Activated gamma-delta T cell treated with anti-CD3 and anti-CD28 coated beads, Interleukin-2, amount 50 U/mL, for 16 hours (primary cell): Measurements from ENCODE around the gene KRT6A.
"Not testable (repeated sequence)": the region's sequence is repeated elsewhere in the genome, so short reads cannot be mapped to it uniquely, and the experiment has no call there.

ENCODE experiments used
- DNase-seq: peaks from one replicate; pipeline ENCODE4 v3.0.0-alpha.2; 2020; ENCODE audit warnings: low read depth

The KRT6A gene

DNA sequence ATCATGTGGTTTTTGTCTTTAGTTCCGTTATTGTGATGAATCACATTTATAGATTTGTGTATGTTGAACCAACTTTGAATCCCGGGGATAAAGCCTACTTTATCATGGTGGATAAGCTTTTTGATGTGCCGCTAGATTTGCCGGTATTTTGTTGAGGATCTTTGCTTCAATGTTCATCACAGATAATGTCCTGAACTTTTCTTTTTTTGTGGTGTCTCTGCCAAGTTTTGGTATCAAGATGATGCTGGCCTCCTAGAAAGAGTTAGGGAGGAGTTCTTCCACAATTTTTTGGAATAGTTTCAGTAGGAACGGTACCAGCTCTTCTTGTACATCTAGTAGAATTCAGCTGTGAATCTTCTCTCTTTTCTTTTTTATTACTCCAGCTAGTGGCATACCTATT, 34.2 kb downstream of the KRT6A start:
- no peak for DNase-seq

DNA sequence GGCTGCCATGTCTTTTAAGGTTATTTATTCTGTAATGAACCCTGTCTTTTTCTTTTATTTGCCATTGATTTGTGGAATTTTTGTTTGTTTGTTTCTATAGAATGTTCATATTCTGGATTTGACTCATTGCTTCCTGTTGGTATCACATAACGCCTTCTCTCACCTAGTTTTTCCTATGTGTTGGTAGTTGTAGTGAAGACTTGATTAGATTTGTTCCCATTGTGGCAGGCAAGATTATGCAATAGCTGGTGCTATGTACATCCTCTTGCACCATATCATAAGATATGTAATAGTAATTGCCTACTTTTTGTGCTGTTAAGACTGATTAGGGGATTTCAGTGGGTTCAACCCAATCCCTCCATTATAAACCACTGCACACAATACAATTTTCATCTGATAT, 37.2 kb downstream of the KRT6A start:
- no peak for DNase-seq

DNA sequence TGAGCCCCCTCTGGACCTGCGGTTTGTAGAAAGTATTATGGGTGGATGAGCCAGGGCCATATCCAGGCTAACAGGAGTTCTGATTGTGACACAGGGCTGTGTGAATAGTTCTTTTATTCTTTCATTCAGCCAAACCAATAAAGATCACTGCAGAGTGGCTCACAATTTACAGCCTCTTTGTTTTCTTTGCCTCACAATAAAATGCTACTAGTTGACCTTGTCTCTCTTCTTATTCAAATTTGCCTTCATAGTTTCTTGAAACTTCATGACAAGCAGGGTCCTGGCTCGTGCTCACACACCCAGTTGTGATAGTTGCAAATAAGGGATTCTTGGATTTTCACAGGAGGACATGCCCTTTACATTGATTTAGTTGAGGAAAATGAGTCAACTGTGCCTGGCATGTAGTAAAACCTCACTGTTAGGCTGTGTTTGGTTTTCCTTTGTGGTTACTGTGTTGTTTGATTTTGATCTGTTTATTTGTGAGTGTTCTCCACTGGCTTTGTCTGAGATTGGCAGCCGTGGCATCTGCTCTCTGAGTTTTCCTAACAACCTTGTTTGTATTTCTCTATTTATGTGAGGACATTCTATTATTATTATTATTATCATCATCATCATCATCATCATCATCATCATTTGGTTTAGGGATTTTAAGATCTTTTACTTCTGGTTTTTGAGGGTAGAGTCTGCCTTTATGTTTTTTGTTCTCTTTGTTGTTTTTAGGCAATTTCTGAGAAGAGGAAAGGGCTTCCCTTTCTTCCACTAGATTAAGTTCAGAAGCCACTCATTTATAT, 38.5 kb downstream of the KRT6A start:
- no peak for DNase-seq

DNA sequence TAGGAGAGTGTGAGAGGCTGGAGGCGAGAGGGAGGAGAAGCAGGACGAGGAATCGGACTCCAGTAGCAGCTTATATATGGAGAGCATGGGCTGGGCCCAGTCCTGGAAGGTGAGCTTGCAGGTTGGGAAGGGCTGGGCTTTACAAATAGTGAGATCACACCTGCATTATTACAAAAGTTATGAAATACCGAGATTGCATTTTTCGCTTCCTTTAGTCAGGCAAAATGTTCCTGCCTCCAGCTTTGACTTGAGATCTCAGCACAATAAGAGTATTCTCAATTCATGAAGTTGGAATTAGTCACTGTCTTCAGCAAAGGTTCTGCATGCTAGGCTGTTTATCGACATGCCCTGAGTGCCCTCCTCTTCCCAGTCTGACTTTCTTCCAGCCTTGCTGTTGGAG, 41.0 kb downstream of the KRT6A start, which contains the start of gene KRT6B:
Gene KRT6B (minus strand): TSS at position 46 of the 400 bp plus-strand sequence. CDS start 68 bp downstream, outside the sequence.
- DNase-seq, result no peak

DNA sequence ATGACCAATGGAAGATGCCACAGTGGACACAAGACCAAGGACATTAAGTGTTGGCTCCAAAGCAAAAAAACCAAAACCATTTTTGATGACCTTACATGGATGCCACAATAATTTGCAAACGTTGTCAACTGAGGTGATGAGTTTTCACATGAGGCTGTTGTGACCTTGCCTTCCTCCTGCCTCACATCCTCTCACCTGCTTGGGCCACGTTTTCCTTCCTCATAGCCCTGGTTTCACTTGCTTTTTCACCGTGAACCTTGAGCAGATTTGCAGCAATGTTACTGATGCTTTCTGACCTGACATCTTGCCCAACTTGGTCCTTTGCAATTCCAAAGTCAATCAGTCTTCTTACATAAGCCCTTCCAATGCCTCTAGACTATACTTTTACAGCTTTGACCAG, 44.8 kb downstream of the KRT6A start:
- no peak for DNase-seq

DNA sequence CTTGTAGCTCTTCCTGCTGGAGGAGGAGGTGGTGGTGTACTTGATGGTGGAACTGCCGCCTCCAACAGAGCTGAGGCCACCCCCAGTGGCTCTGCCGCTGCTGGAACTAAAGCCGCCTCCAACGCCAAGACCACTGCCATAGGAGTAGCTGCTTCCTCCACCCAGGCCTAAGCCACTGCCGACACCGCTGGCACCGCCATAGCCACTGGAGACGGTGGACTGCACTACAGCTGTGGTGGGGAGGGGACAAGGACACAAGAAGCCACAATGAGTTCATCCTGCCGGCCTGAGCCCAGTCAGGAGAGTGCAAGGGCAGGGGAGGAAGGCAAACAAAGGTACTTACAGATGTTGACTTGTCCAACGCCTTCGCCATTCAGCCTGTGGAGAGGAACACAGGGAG, 45.9 kb downstream of the KRT6A start:
- DNase-seq, result not testable (repeated sequence)

DNA sequence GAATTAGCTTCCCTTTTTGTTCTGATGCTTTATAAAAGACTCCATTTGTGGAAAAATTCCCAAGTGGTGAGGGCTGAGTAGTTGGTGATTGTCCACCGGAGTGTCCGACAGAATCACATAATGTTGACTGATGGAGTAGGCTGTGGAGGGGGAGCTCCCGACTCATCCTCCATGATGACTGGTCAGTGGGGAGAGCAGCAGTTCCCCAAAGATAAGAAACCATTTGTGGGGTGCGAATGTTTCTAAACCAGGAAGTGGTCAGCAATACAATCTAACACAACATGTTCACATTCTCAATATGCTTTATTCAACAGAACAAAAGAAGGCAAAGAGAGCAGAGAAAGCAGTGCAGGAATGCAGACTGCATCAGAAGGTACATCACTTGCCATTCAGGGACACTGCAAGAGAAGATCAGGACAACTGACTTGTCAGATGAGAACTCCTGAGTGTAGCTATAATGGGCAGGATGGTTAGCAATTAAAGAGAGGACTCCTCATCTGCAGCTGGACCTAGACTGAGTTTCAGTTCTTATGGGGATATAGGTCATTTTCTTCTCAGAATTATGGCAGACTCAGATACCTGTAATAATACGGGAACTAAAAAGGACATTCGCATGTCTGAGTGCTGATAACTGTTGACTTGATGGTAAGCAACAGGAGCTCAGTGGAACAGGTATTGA, 46.6 kb downstream of the KRT6A start:
- DNase-seq, result no peak

DNA sequence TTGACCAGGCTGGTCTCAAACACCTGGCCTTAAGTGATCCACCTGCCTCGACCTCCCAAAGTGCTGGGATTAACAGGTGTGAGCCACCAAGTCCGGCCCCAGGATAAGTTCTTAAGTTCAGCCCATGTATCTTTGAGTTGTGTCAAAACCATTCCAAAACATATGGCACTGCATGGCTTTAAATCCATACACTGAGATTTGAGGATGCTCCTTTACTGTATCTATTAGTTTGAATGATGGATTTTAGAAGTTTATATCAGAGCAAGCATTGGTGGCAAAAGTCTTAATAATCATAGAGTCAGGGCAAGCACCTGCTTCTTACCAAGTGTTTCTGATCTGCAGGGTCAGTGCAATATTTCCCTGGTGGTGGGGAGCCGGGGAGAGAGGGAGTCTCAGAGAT, 47.2 kb downstream of the KRT6A start:
- no peak for DNase-seq

DNA sequence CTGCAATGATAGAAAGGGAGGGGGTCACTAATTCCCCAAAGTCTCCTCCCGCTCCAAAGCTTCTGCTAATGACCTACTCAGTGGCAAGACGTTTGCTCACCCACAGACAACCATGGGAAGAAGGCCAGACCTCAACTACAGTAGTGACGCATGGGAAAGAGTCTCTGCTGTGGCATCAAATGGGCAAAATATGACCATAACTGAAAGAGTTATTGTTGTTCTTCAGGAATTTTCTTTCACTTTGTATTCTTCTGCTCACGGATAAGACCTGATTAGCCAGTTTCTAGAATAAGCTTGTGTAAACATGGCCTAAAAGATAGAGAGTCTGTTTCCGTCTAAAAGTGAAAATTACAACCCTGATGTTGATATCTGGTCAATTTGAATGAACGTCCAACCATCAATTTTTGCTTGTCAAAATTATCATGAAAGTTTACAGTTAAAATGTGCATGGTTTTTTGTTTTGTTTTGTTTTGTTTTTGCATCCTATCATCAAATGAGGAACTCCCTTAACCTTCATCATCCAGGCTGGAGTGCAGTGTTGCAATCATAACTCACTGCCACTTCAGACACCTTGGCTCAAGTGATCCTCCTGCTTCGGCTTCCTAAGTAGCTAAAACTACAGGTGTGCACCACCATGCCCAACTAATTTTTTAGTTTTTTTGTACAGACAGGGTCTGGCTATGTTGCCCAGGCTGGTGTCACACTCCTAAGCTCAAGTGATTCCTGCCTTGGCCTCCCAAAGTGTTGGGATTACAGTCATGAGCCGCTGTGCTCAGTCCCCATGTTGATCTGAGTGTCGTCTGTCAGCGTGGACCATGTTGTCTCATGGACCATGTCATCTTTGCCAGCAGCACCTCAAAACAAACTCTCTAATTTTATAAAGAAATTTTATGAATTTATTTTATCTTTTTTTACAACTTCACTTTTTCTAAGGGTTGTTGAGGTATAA, 48.1 kb downstream of the KRT6A start:
- no peak for DNase-seq

DNA sequence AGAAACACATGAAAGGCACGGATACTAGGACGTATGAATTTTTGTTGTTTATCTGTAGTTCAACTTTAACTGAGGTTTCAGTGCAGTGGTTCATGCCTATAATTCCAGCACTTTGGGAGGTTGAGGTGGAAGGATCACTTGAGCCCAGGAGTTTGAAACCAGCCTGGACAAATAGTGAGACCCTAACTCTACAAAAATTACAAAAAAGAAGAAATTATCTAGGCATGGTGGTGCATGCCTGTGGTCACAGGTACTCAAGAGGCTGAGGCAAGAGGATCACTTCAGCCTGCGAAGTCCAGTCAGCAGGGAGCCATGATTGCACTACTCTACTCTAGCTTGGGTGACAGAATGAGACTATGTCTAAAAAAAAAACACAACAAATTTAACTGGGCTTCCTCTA, 49.1 kb downstream of the KRT6A start:
- DNase-seq, result no peak

DNA sequence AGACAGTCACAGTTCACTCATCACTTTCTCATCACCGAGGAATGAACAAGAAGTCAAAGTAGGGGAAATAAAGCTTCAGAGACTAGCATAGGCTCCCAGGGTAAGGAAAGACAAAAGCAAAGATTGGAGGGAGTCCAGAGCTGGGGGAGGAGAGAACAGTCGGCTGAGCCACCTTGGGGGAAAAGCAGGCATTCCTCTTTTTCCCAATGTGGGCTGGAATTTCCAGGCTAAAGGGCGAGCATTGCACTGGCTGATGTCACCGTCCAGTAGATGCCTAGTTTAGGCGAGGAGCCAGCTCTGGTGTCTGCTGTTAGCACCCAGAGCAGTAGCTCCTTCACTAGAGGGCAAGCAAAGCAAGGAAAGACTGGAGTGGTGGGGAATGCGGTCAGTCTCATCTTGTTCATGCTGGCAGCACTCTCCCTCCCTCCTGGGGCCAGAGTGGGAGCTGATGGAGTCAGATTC, 50.4 kb downstream of the KRT6A start:
- DNase-seq, result no peak

DNA sequence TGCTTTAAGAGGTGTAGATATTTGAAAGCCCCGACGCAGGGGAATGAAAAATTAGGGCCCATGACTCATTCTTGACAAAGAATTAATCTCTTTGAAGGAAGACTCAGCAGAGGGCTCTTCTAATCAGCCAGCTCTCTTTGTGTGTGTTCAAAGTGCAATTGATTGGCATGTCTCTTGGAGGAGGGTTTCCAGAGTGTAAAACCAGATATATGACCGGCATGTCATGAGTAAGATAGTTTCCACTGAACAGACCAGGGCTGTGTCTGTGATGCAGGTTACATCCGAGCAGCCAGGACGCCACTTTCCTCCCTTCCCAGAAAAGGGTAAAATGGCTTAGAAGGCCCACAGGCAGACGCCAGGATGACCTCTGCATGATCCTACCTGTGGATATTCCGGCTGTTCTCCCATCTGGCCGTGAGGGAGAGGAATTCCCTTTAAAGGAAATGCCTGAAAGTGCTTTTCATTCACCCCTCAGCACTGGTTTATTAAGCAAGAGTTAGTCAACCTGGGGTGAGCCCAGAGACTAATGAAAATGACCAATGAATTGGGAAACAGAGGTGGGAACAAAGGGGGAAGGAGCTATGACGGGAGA, 51.6 kb downstream of the KRT6A start:
- no peak for DNase-seq

DNA sequence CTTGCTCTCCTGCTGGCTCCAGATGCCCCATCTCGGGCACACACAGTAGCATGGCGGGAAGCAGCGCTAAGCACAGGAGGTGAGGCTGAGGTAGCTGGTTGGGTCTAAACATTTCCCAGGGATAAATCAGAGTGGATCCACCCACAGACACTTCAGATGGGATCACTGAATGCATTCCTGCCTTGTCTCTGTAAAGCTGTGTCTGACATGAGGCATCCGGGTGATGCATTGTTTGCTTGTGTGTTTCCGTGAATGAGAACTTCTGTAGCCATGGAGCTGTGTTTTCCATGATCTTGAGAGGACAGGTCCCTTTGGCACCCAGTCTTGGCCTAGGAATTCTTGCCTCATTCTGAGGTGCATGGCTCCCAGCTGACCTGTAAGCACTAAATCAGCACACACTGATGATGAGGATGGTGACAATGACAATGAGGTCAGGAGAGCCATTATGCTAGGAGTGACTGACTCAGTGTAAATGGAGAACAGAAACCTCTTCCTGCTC, 52.2 kb downstream of the KRT6A start:
- DNase-seq, result no peak

DNA sequence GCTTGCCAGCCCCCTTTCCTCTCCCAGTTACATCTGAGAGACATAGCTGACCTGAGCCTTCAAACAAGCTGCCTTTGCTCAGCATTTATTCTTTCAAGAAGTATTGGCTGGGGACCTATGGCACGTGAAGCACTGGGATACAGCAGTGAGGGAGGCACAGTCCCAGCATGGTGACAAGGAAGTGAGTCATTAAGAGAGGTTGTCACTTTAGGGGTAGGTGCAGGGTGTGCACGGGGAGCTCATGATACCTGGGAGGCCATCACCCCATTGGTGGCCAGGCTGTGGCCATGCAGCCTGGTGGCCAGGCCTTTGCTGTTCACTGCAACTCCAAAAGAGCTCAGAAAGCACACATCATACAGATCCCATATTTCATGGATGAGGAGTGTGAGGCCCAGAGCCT, 53.2 kb downstream of the KRT6A start:
- DNase-seq, result no peak

DNA sequence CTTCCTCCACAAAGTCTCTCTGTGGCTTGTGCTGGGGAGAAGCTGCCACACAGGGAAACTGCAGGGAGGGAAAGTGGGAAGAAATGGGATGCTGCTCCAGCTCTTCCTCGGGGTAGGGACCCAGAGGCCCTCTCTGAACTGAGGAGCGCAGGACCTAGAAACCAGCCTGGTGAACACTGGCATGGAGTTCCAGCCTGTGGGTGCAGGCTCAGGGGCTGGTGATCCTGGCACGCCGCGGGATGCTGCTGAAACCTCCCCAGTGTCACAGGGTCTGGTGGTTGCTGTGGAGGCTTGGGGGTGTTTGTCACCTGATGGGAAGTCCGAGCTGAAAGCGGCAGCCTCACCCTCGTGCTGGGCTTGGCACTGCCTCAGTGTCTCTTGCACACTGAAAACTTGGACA, 53.6 kb downstream of the KRT6A start:
- DNase-seq, result no peak

DNA sequence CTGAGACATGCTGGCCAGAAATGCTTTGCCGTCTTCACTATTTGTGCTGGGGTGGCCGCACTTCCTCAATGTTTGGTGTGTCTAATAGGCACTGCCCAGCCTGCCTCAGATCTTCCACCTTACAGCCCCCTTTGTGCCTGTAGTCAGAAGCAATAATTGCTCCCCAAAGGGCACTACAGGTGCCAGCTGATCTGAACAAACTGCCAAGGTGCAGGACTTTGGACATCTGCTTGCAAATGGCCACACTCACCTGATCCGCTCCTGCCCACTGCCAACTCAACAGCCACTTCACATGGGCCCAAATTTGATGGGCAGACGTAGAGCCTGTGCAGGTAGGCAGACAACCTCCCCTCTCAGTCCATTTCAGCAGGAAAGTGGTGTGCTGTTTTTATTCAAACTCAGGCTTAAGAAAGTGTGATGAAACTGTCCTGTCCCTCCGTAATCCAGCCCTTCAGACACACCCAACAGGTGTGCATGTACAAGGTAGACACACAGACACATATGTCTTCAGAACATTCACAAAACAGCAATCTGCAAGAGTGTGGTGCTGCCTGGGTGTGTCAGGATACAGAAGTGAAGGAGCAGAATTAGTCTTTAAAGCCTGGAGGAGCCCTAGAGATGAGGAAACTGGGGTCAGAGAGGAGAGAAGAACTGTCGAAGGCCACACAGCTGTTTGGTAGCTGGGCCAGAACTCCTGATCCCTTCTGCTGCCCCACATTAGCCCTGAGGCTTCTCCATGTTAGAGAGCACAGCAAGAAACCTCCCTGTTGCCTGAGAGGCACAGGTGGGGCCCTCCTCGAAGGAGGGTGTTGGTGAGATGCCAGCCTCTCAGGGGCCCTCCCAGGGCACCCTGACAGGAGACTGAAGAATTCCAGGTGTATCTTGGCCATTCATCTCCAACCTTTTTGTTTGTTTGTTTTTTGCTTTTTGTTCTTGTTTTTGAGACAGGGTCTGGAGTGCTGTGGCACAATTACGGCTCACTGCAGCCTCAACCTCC, 54.5 kb downstream of the KRT6A start:
- DNase-seq, result no peak

DNA sequence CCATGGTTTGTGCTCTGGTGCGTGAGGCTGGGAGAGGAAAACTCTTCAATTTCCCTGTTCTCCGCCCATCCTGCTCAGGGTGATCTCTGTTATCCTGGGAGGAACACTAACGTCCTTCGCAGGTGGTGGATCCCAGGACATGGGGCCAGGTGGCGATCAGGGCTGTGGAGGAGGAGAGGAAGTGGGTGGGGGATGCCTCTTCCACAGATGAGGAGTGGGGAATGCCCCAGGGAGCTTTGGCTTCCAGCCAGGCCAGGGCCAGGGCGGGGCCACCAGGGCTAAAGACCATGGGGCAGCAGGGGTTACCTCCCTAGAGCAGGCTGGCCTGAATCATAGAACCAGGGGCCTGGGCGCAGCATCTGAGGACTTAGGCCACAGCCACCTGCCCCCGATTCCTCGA, 55.5 kb downstream of the KRT6A start:
- DNase-seq, result no peak
